ENCODE data around the gene ANKRA2.
A peak's percentile ranks its signal among the peaks of the same experiment; 100 is the strongest.

Gene ANKRA2

GRCh38 chr5:73565139-73565968 is at the start of gene ANKRA2, which contains the start of gene UTP15:
ANKRA2 (minus strand) TSS chr5:73565639; CDS start chr5:73562881, 2,758 bp downstream.
UTP15 (plus strand) TSS chr5:73565743; CDS start chr5:73567345, 1,602 bp downstream.
- ChIA-PET CTCF (interaction anchor here (0.6 kb wide), 2 partner anchors 836 to 1088 kb away, joined by 3 read pairs; no protein-coding TSS in a partner anchor), POLR2A (interaction anchor here (1.0 to 2.4 kb wide), 5 partner anchors 9 to 159 kb away, joined by 3 to 7 read pairs (median 5); partner anchors contain the start of gene BTF3)
- DNase-seq (ENCODE audit: extremely low spot score), result peak; percentile 93
- TF ChIP-seq L3MBTL2 (conservative IDR thresholded peaks at IDR 0.05), result no peak; the same call in 1 of the 2 replicates
- no peak for TF ChIP-seq FOXK2 (IDR thresholded peaks at IDR 0.05)
- no peak for TF ChIP-seq FOXA1 (IDR thresholded peaks at IDR 0.05)
- TF ChIP-seq LEF1 (IDR thresholded peaks at IDR 0.05; ENCODE audit: borderline replicate concordance), result no peak
- TF ChIP-seq, protein P1, sequence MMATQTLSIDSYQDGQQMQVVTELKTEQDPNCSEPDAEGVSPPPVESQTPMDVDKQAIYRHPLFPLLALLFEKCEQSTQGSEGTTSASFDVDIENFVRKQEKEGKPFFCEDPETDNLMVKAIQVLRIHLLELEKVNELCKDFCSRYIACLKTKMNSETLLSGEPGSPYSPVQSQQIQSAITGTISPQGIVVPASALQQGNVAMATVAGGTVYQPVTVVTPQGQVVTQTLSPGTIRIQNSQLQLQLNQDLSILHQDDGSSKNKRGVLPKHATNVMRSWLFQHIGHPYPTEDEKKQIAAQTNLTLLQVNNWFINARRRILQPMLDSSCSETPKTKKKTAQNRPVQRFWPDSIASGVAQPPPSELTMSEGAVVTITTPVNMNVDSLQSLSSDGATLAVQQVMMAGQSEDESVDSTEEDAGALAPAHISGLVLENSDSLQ (IDR thresholded peaks at IDR 0.05), result no peak
- no peak for TF ChIP-seq TARDBP (IDR thresholded peaks at IDR 0.05)

- CTCF ChIA-PET, result no interaction called here
- TF ChIP-seq L3MBTL2 (conservative IDR thresholded peaks at IDR 0.05), result no peak
- TF ChIP-seq ARNT (IDR thresholded peaks at IDR 0.05), result no peak
- TF ChIP-seq, protein P1 (IDR thresholded peaks at IDR 0.05), result no peak
- TF ChIP-seq HDGF (IDR thresholded peaks at IDR 0.05; ENCODE audit: borderline replicate concordance), result no peak
- TF ChIP-seq FOXK2 (IDR thresholded peaks at IDR 0.05), result no peak
- no peak for TF ChIP-seq FOXM1 (IDR thresholded peaks at IDR 0.05; ENCODE audit: borderline replicate concordance)
- no peak for DNase-seq (ENCODE audit: extremely low spot score)
- POLR2A ChIA-PET, result no interaction called here
Observed at GRCh38 chr5:73615085-73615484, 49.6 kb upstream of the ANKRA2 start.

DNA sequence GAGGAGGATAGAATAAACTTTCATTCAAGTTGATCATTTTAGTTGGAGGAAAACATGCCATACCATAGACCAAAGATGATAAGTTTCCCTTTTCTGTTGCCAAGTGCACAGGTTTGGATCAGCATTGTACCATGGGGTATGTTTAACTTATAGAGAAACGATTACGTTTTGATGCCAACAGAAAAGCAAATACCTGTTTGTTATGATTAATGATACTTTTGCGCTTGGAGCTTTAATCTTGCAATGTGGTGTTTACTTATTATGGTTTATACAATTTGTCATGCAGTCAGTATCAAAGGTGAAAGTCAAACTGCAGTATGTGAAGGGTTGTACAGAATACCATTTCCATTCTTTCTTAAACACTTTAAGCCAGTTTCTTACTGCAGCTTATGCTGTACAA is 47.4 kb upstream of the ANKRA2 start:
- POLR2A ChIA-PET, result no interaction called here
- CTCF ChIA-PET, result no interaction called here
- DNase-seq (ENCODE audit: extremely low spot score), result no peak
- no peak for TF ChIP-seq L3MBTL2 (conservative IDR thresholded peaks at IDR 0.05)
- TF ChIP-seq SP1 (IDR thresholded peaks at IDR 0.05), result no peak
- no peak for TF ChIP-seq ZNF384 (IDR thresholded peaks at IDR 0.05)
- TF ChIP-seq FOXK2 (IDR thresholded peaks at IDR 0.05), result no peak
- no peak for TF ChIP-seq CTBP1 (IDR thresholded peaks at IDR 0.05; ENCODE audit: borderline replicate concordance)
- no peak for TF ChIP-seq SUZ12 (IDR thresholded peaks at IDR 0.05)

- ChIA-PET POLR2A (no interaction called here), CTCF (no interaction called here)
- no peak for DNase-seq (ENCODE audit: extremely low spot score)
- no peak for TF ChIP-seq ELF4 (IDR thresholded peaks at IDR 0.05)
- TF ChIP-seq, protein P1 (IDR thresholded peaks at IDR 0.05), result no peak
- no peak for TF ChIP-seq FOXA1 (IDR thresholded peaks at IDR 0.05)
- TF ChIP-seq LEF1 (IDR thresholded peaks at IDR 0.05; ENCODE audit: borderline replicate concordance), result no peak
- TF ChIP-seq ZNF384 (IDR thresholded peaks at IDR 0.05), result no peak
- no peak for TF ChIP-seq SUZ12 (IDR thresholded peaks at IDR 0.05)
- no peak for TF ChIP-seq BHLHE40 (IDR thresholded peaks at IDR 0.05; ENCODE audit: borderline replicate concordance)
Observed at GRCh38 chr5:73607228-73607627, 41.8 kb upstream of the ANKRA2 start.

- ChIA-PET CTCF (no interaction called here), POLR2A (no interaction called here)
- DNase-seq (ENCODE audit: extremely low spot score), result no peak
- TF ChIP-seq FOXM1 (IDR thresholded peaks at IDR 0.05; ENCODE audit: borderline replicate concordance) (no peak), L3MBTL2 (conservative IDR thresholded peaks at IDR 0.05) (no peak), LEF1 (IDR thresholded peaks at IDR 0.05; ENCODE audit: borderline replicate concordance) (no peak), FOXA1 (IDR thresholded peaks at IDR 0.05) (no peak), ZNF384 (IDR thresholded peaks at IDR 0.05) (no peak), ELF4 (IDR thresholded peaks at IDR 0.05) (no peak), NFRKB (IDR thresholded peaks at IDR 0.05) (no peak), CTBP1 (IDR thresholded peaks at IDR 0.05; ENCODE audit: borderline replicate concordance) (no peak), ARNT (IDR thresholded peaks at IDR 0.05) (no peak), SP1 (IDR thresholded peaks at IDR 0.05) (no peak), HDGF (IDR thresholded peaks at IDR 0.05; ENCODE audit: borderline replicate concordance) (no peak), SUZ12 (IDR thresholded peaks at IDR 0.05) (no peak)
- TF ChIP-seq, protein P1 (IDR thresholded peaks at IDR 0.05), result no peak
Observed at GRCh38 chr5:73606206-73606753, 40.8 kb upstream of the ANKRA2 start.

Data from HEK293T (cell line).